K562 (cell line): ENCODE measurements around the gene TGFBR2. TPM values are rescaled to one million over a fixed set of nuclear protein-coding genes. Genes with fewer than 3 reads are reported as not detected.

ENCODE experiments used
- ATAC-seq: fragments of 200-7000 bp; cut with Tn5 transposase; 3 replicates; pipeline ENCODE4 v1.9.1; 2020; ENCODE audit warnings: moderate library complexity
- BruUV-seq: library from RNA; stranded (reverse); fragments of 400-500 nt; replicated peaks from 2 replicates; lab custom pipeline; 2021; lab: Mats Ljungman, UMichigan
- CTCF ChIA-PET: fragments of 300-600 bp; formaldehyde crosslinking; extraction: SDS; loops from one replicate; lab custom pipeline; 2021; ENCODE audit warnings: low intra/inter-chr PET ratio; lab: Yijun Ruan, JAX
- POLR2A ChIA-PET: fragments of 300-600, 350-650 bp; sonication (Branson Sonifier 250); formaldehyde crosslinking; extraction: SDS; loops from one replicate; lab custom pipeline; 2021; ENCODE audit warnings: antibody characterized with exemption, inconsistent platforms; lab: Yijun Ruan, JAX
- DNase-seq, 4 experiments: peaks; one replicate each; pipeline versions ENCODE4 v3.0.0 to v3.0.0-alpha.2; 2011 to 2018; ENCODE audit warnings: low spot score in 3 of 4, mixed read lengths in 3 of 4; ENCODE audit errors: extremely low read depth in 1 of 4
- FAIRE-seq: peaks from 2 replicates; lab custom pipeline; 2011; peaks lifted over from hg19 to GRCh38; lab: Jason Lieb, UNC
- H2AFZ ChIP-seq: 2 replicates; pipeline ENCODE4 v1.6.0; 2011; ENCODE audit warnings: low read depth, low read length, control low read depth, inconsistent platforms
- H3K27ac ChIP-seq: fragments of 200-600 bp; 3 replicates; pipeline ENCODE4 v1.8.0; 2011; ENCODE audit warnings: low read depth, mild to moderate bottlenecking, control low read depth, inconsistent platforms, low read length, moderate library complexity, mixed read lengths; ENCODE audit errors: extremely low read depth
- H3K27me3 ChIP-seq, 2 experiments: fragments of 300-600 bp in 1 of 2; 2 replicates in 1 of 2; 3 replicates in 1 of 2; pipeline versions ENCODE4 v1.6.0 to v1.8.0; 2011; ENCODE audit warnings: inconsistent platforms in 2 of 2, low read length in 2 of 2, mild to moderate bottlenecking in 1 of 2, mixed read lengths in 1 of 2, moderate library complexity in 1 of 2; ENCODE audit not compliant: control insufficient read depth in 2 of 2, insufficient read depth in 2 of 2
- H3K36me3 ChIP-seq: fragments of 300-600 bp; 3 replicates; pipeline ENCODE4 v1.8.0; 2011; ENCODE audit warnings: mild to moderate bottlenecking, low read length, inconsistent platforms; ENCODE audit not compliant: control insufficient read depth, insufficient read depth
- H3K4me1 ChIP-seq, 2 experiments: fragments of 200-600 bp in 1 of 2; replicated peaks in 1 of 2; 2 replicates in 1 of 2; 3 replicates in 1 of 2; pipeline versions ENCODE4 v1.5.1 to v1.8.0; 2011; ENCODE audit warnings: inconsistent platforms in 2 of 2, low read length in 2 of 2, mild to moderate bottlenecking in 1 of 2, mixed read lengths in 1 of 2, moderate library complexity in 1 of 2; ENCODE audit not compliant: control insufficient read depth in 2 of 2, insufficient read depth in 2 of 2
- H3K4me2 ChIP-seq: 2 replicates; pipeline ENCODE4 v1.6.1; 2011; ENCODE audit warnings: low read length, control low read depth, inconsistent platforms, mixed read lengths; ENCODE audit not compliant: insufficient read depth
- H3K4me3 ChIP-seq: fragments of 200-600 bp; sonication (generic), shearing (Covaris generic); 2 replicates; pipeline ENCODE4 v1.5.1; 2016; ENCODE audit warnings: control low read depth, inconsistent platforms
- H3K79me2 ChIP-seq: fragments of 200-600 bp; 3 replicates; pipeline ENCODE4 v1.8.0; 2011; ENCODE audit warnings: low read length, inconsistent platforms; ENCODE audit not compliant: control insufficient read depth, insufficient read depth
- H3K9ac ChIP-seq, 2 experiments: 2 replicates each; pipeline versions ENCODE4 v1.6.0 to v1.6.1; 2011; ENCODE audit warnings: low read depth in 2 of 2, low read length in 2 of 2, control low read depth in 1 of 2, inconsistent platforms in 1 of 2, mild to moderate bottlenecking in 1 of 2, mixed read lengths in 1 of 2; ENCODE audit not compliant: insufficient read depth in 1 of 2
- H3K9me1 ChIP-seq: one replicate; pipeline ENCODE4 v1.6.0; 2011; ENCODE audit warnings: inconsistent platforms, mild to moderate bottlenecking, low read length, moderate library complexity; ENCODE audit not compliant: control insufficient read depth, insufficient read depth
- H3K9me3 ChIP-seq: replicated peaks from 2 replicates; pipeline ENCODE4 v1.5.1; 2011; ENCODE audit warnings: low read depth, low read length, inconsistent platforms; ENCODE audit not compliant: control insufficient read depth, insufficient read depth
- H4K20me1 ChIP-seq: replicated peaks from 2 replicates; pipeline ENCODE4 v1.6.1; 2011; ENCODE audit warnings: low read length, inconsistent platforms, mixed read lengths; ENCODE audit not compliant: control insufficient read depth, insufficient read depth
- ADNP ChIP-seq: fragments of 200-800 bp; sonication (Bioruptor generic); IDR thresholded peaks from 2 replicates; pipeline ENCODE4 v1.6.1; 2016; ENCODE audit warnings: missing genetic modification characterization, missing compliant biosample characterization
- ASH1L ChIP-seq: fragments of 450-650 bp; IDR thresholded peaks from 2 replicates; pipeline ENCODE4 v1.6.1; 2018; ENCODE audit warnings: borderline replicate concordance, mild to moderate bottlenecking, low read depth; ENCODE audit not compliant: partially characterized antibody
- ATF1 ChIP-seq, 2 experiments: fragments of 450-650 bp in 1 of 2; IDR thresholded peaks; 2 replicates each; pipeline ENCODE4 v1.6.1; 2016; ENCODE audit warnings: missing compliant biosample characterization in 1 of 2, missing genetic modification characterization in 1 of 2
- CSDE1 ChIP-seq, 2 experiments: fragments of 450-650 bp; IDR thresholded peaks; 2 replicates each; pipeline ENCODE4 v1.6.1; 2016; ENCODE audit warnings: mild to moderate bottlenecking in 1 of 2
- DLX4 ChIP-seq: fragments of 250-450 bp; sonication (Bioruptor Pico); IDR thresholded peaks from 2 replicates; pipeline ENCODE4 v1.6.1; 2021; ENCODE audit warnings: mild to moderate bottlenecking
- NCOA2 ChIP-seq, 2 experiments: fragments of 450-650 bp; IDR thresholded peaks; 2 replicates each; pipeline ENCODE4 v1.6.1; 2018; ENCODE audit warnings: mild to moderate bottlenecking in 2 of 2, moderate library complexity in 1 of 2; ENCODE audit not compliant: partially characterized antibody in 2 of 2
- POU5F1 ChIP-seq: fragments of 150-350 bp; IDR thresholded peaks from 2 replicates; pipeline ENCODE4 v1.6.1; 2014; ENCODE audit warnings: borderline replicate concordance, low read length, low read depth, mild to moderate bottlenecking; ENCODE audit not compliant: partially characterized antibody
- PTRF ChIP-seq: fragments of 450-650 bp; IDR thresholded peaks from 2 replicates; pipeline ENCODE4 v1.6.1; 2016; ENCODE audit warnings: mild to moderate bottlenecking, missing genetic modification characterization, missing compliant biosample characterization
- SIX5 ChIP-seq, 2 experiments: IDR thresholded peaks; 2 replicates each; pipeline ENCODE4 v1.6.1; 2011; ENCODE audit warnings: low read length in 2 of 2, borderline replicate concordance in 1 of 2, low read depth in 1 of 2, mild to moderate bottlenecking in 1 of 2, moderate library complexity in 1 of 2; ENCODE audit not compliant: insufficient read depth in 1 of 2
- TSC22D4 ChIP-seq: fragments of 450-650 bp; IDR thresholded peaks from 2 replicates; pipeline ENCODE4 v1.6.1; 2016; ENCODE audit warnings: missing genetic modification characterization, missing biosample characterization, control low read depth
- ZNF3 ChIP-seq: fragments of 250-450 bp; sonication (Bioruptor Pico); IDR thresholded peaks from 2 replicates; pipeline ENCODE4 v1.5.0; 2021; ENCODE audit warnings: mild to moderate bottlenecking, moderate library complexity
- WGBS: fragments of 100-300 bp; shearing (Covaris generic); methylation state at CpG from one replicate; pipeline ENCODE4 v1.1.6; 2016; ENCODE audit warnings: low coverage, mixed read lengths; ENCODE audit not compliant: insufficient coverage; ENCODE audit errors: missing lambda C conversion rate; 5-methylcytosine and 5-hydroxymethylcytosine counted together
- in situ Hi-C: fragments of 300-500 bp; cut with MboI; formaldehyde crosslinking; loops from 4 replicates; pipeline ENCODE4 v1.15.0; 2018; ENCODE audit warnings: inconsistent platforms, mixed read lengths
- intact Hi-C: fragments of 100-400 bp; cut with micrococcal nuclease; formaldehyde crosslinking; loops from 2 replicates; pipeline ENCODE4 v1.14.2; 2022
- polyA plus RNA-seq, 8 experiments: library from polyadenylated mRNA; depleted of rRNA in 4 of 8; stranded (reverse) in 5 of 8; unstranded in 3 of 8; fragments of >200 nt; fragmentation: Nextera tagmentation in 2 of 8; fragmentation: Illumina TruSeq in 1 of 8; extraction: Ambion mirVana in 2 of 8; extraction: Trizol in 1 of 8; gene quantifications; 2 replicates each; pipeline versions ENCODE4 v1.2.1 to v1.2.3, GENCODE V29; 2011 to 2014; ENCODE audit warnings: inconsistent platforms in 1 of 8, missing spikeins in 1 of 8
- total RNA-seq, 7 experiments: library from RNA; depleted of rRNA in 6 of 7; stranded (reverse); fragments of >200 nt in 6 of 7; fragmentation: Illumina TruSeq in 2 of 7; extraction: Trizol in 2 of 7; gene quantifications; 2 replicates each; pipeline versions ENCODE4 v1.2.1 to v1.2.3, GENCODE V29; 2011 to 2021; ENCODE audit warnings: low replicate concordance in 1 of 7

TGFBR2 gene
- total and polyA plus RNA-seq, 9 of the 15 experiments (the other 6 are each of a cell fraction or from before 2014, with no cell fraction given), result 0.11 to 0.84 (median 0.24) TPM

DNA sequence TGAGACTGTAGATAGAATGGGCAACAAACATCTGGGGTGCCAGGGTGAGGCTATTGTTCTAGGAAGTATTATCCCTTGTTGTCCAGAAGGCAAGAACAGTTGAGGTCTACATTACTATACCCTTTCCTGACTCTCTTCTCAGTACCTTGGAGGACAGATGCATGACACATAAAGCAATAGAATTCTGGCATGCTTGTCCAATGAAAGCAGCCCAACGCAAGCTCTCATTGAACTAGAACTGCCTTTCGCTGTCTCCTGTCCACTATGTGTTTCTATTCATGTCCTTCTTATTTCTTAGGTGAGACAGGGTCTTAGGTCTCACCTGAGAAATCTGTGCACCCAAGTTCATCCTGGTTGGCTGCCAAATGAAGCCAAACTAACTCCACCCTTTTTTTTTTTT lies 68.6 kb downstream of the TGFBR2 start:
- TF ChIP-seq ZNF3 (CRISPR knock-in tag), result no peak
- no peak for TF ChIP-seq ADNP (tag)
- H3K9me3 ChIP-seq, result no peaks in the 10 kb centered on the region
- no peaks in the 10 kb centered on the region for H3K4me1 ChIP-seq
- no peak overlapping the region for H2AFZ ChIP-seq
- no peak overlapping the region for H3K9ac ChIP-seq
- CTCF ChIA-PET, result no interaction called here
- ATAC-seq, result no peak
- no TSS peak for BruUV-seq
- H3K27ac ChIP-seq, result no peak overlapping the region
- H3K9me1 ChIP-seq, result no peaks in the 10 kb centered on the region
- FAIRE-seq, result no peak
- no peak overlapping the region for H3K4me3 ChIP-seq
- DNase-seq, result no peak
- POLR2A ChIA-PET, result no interaction called here
- no peaks in the 10 kb centered on the region for H3K79me2 ChIP-seq
- H3K27me3 ChIP-seq, result no peaks in the 10 kb centered on the region
- 0% methylated on average over 2 of the region's 2 CpGs for WGBS
- in situ Hi-C loops, result no loop called here
- no peaks in the 10 kb centered on the region for H3K36me3 ChIP-seq
- no peaks in the 10 kb centered on the region for H4K20me1 ChIP-seq
- H3K4me2 ChIP-seq, result no peak overlapping the region
- intact Hi-C loops, result no loop called here

DNA sequence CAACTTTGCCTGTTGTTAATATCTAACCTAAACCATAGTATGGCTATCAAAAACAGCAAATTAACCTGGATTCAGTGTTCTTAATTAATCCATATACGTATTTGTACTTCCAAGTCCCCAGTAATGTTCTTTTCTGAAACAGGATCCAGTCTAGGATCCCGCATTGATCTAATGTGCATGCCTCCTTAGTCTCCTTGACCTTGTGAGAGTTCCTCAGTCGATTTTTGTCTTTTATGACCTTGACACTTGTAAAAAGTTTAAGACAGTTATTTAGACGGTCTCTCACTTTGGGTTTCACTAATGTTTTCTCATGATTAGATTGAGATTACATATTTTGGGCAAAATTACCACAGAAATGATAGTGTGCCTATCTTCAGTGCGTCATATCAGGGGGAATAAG lies 69.4 kb downstream of the TGFBR2 start:
- H3K4me1 ChIP-seq, result no peaks in the 10 kb centered on the region
- TF ChIP-seq POU5F1 (no peak), ASH1L (no peak), DLX4 (CRISPR knock-in tag) (no peak), PTRF (no peak), NCOA2 (IDR thresholded peaks at IDR 0.05; ENCODE audit: partially characterized antibody in 2 of 2) (no peak), CSDE1 (IDR thresholded peaks at IDR 0.05) (no peak), TSC22D4 (no peak), ATF1 (CRISPR knock-in tag; IDR thresholded peaks at IDR 0.05) (no peak), ATF1 (tag; IDR thresholded peaks at IDR 0.05) (no peak), SIX5 (IDR thresholded peaks at IDR 0.05; ENCODE audit: borderline replicate concordance in 1 of 2, insufficient read depth in 1 of 2, low read depth in 1 of 2, low read length in 2 of 2) (no peak)
- no peak overlapping the region for H3K27ac ChIP-seq
- in situ Hi-C loops, result no loop called here
- no TSS peak for BruUV-seq
- FAIRE-seq (no peak), DNase-seq (no peak), ATAC-seq (no peak)
- WGBS, result 2% methylated on average over 5 of the region's 5 CpGs
- H2AFZ ChIP-seq, result no peak overlapping the region
- H3K4me2 ChIP-seq, result no peak overlapping the region
- H4K20me1 ChIP-seq, result no peaks in the 10 kb centered on the region
- no peak overlapping the region for H3K9ac ChIP-seq
- H3K9me3 ChIP-seq, result no peaks in the 10 kb centered on the region
- no peak overlapping the region for H3K4me3 ChIP-seq
- intact Hi-C loops, result no loop called here
- no peaks in the 10 kb centered on the region for H3K27me3 ChIP-seq
- H3K9me1 ChIP-seq, result no peaks in the 10 kb centered on the region
- no peaks in the 10 kb centered on the region for H3K36me3 ChIP-seq
- ChIA-PET POLR2A (no interaction called here), CTCF (no interaction called here)
- no peaks in the 10 kb centered on the region for H3K79me2 ChIP-seq
